ENCODE measurements around the gene ALOX12B. TPM values are rescaled to one million over a fixed set of nuclear protein-coding genes. Genes with fewer than 3 reads are reported as not detected.

Gene ALOX12B
- total RNA-seq, 1 experiment from 2014 or later: not detected

GRCh38 chr17:8087952-8088230, 375 bp upstream of the ALOX12B start:
- H3K27me3 ChIP-seq (ENCODE audit: insufficient read depth, low read depth): no peaks in the 10 kb centered on the region; the same call in 1 of the 2 replicates
- no peaks in the 10 kb centered on the region for H4K20me1 ChIP-seq (ENCODE audit: insufficient read depth)
- H3F3A ChIP-seq (ENCODE audit: insufficient read depth, low read depth): no peaks in the 10 kb centered on the region
- H3K4me3 ChIP-seq: no peak overlapping the region
- no TSS peak for BruUV-seq (replicated peaks)
- H3K79me2 ChIP-seq (ENCODE audit: low read depth): no peaks in the 10 kb centered on the region
- no peaks in the 10 kb centered on the region for H3K9me3 ChIP-seq (ENCODE audit: insufficient read depth, low read depth)
- H3K9me2 ChIP-seq (ENCODE audit: insufficient read depth): no peaks in the 10 kb centered on the region
- no peak for DNase-seq
- POLR2A ChIA-PET (ENCODE audit: unreplicated experiment): no interaction called here
- H3K4me1 ChIP-seq (replicated peaks; ENCODE audit: insufficient read depth): no peaks in the 10 kb centered on the region
- CTCF ChIA-PET: interaction anchor here (0.6 to 1.3 kb wide), 6 partner anchors 15 to 1460 kb away, joined by 3 to 10 read pairs (median 4); no protein-coding TSS in a partner anchor
- H3K27ac ChIP-seq: no peak overlapping the region
- intact Hi-C loops (cut with micrococcal nuclease; ENCODE audit: unreplicated experiment): no loop called here
- TF ChIP-seq EZH2 (IDR thresholded peaks at IDR 0.05; ENCODE audit: low read depth) (no peak), CTCF (conservative IDR thresholded peaks at IDR 0.05) (no peak)
- no peak overlapping the region for H3K4me2 ChIP-seq
- no peak overlapping the region for H2AFZ ChIP-seq
- H3K36me3 ChIP-seq (ENCODE audit: low read depth): no peaks in the 10 kb centered on the region

- H3K36me3 ChIP-seq (ENCODE audit: low read depth): no peaks in the 10 kb centered on the region
- intact Hi-C loops (cut with micrococcal nuclease; ENCODE audit: unreplicated experiment): no loop called here
- BruUV-seq (replicated peaks): no TSS peak
- H3K27ac ChIP-seq: no peak overlapping the region
- CTCF ChIA-PET: no interaction called here
- no peak for DNase-seq
- POLR2A ChIA-PET (ENCODE audit: unreplicated experiment): interaction anchor here (0.7 kb wide), 1 partner anchor 383 kb away, joined by 3 read pairs; no protein-coding TSS in a partner anchor
- no peak overlapping the region for H3K4me3 ChIP-seq
- no peak overlapping the region for H3K4me2 ChIP-seq
- no peaks in the 10 kb centered on the region for H3K79me2 ChIP-seq (ENCODE audit: low read depth)
- H4K20me1 ChIP-seq (ENCODE audit: insufficient read depth): no peaks in the 10 kb centered on the region
- no peaks in the 10 kb centered on the region for H3K27me3 ChIP-seq (ENCODE audit: insufficient read depth, low read depth)
- H3F3A ChIP-seq (ENCODE audit: insufficient read depth, low read depth): no peaks in the 10 kb centered on the region
- no peaks in the 10 kb centered on the region for H3K9me2 ChIP-seq (ENCODE audit: insufficient read depth)
- no peak overlapping the region for H2AFZ ChIP-seq
- H3K4me1 ChIP-seq (replicated peaks; ENCODE audit: insufficient read depth): no peaks in the 10 kb centered on the region
- H3K9me3 ChIP-seq (ENCODE audit: insufficient read depth, low read depth): no peaks in the 10 kb centered on the region
- no peak for TF ChIP-seq EZH2 (IDR thresholded peaks at IDR 0.05; ENCODE audit: low read depth)
- TF ChIP-seq CTCF (conservative IDR thresholded peaks at IDR 0.05): no peak
Measured at GRCh38 chr17:8084250-8084649, 3.3 kb downstream of the ALOX12B start.

- no peak overlapping the region for H3K4me2 ChIP-seq
- H3K4me1 ChIP-seq (replicated peaks; ENCODE audit: insufficient read depth): no peaks in the 10 kb centered on the region
- no peaks in the 10 kb centered on the region for H3K9me3 ChIP-seq (ENCODE audit: insufficient read depth, low read depth)
- no TSS peak for BruUV-seq (replicated peaks)
- no peak overlapping the region for H3K4me3 ChIP-seq
- CTCF ChIA-PET: interaction anchor here (0.7 kb wide), 1 partner anchor 8 kb away, joined by 6 read pairs; no protein-coding TSS in a partner anchor
- no peak overlapping the region for H3K27ac ChIP-seq
- H4K20me1 ChIP-seq (ENCODE audit: insufficient read depth): no peaks in the 10 kb centered on the region
- POLR2A ChIA-PET (ENCODE audit: unreplicated experiment): no interaction called here
- no peak for TF ChIP-seq EZH2 (IDR thresholded peaks at IDR 0.05; ENCODE audit: low read depth)
- no peak for TF ChIP-seq CTCF (conservative IDR thresholded peaks at IDR 0.05)
- no peaks in the 10 kb centered on the region for H3K27me3 ChIP-seq (ENCODE audit: insufficient read depth, low read depth)
- no peaks in the 10 kb centered on the region for H3K9me2 ChIP-seq (ENCODE audit: insufficient read depth)
- H3K36me3 ChIP-seq (ENCODE audit: low read depth): no peaks in the 10 kb centered on the region
- H3K79me2 ChIP-seq (ENCODE audit: low read depth): no peaks in the 10 kb centered on the region
- intact Hi-C loops (cut with micrococcal nuclease; ENCODE audit: unreplicated experiment): no loop called here
- no peak for DNase-seq
- H3F3A ChIP-seq (ENCODE audit: insufficient read depth, low read depth): no peaks in the 10 kb centered on the region
- H2AFZ ChIP-seq: no peak overlapping the region
Measured at GRCh38 chr17:8082292-8082691, 5.2 kb downstream of the ALOX12B start.

All from PC-9 (cell line).